Psoas muscle (tissue), 8 donors: ENCODE measurements around the gene FARSA. TPM values are rescaled to one million over a fixed set of nuclear protein-coding genes. Genes with fewer than 3 reads are reported as not detected.

Experiments
- ATAC-seq, 4 donors: fragments of 200-7000 bp; cut with Tn5 transposase; one replicate each; pipeline ENCODE4 v1.9.1; 2020; ENCODE audit warnings: moderate library complexity in 3 of 4, mild to moderate bottlenecking in 2 of 4
- DNase-seq, 2 donors: peaks; one replicate each; pipeline ENCODE4 v3.0.0-alpha.2; 2020
- H3K27ac ChIP-seq: fragments of 200-600 bp; one replicate; pipeline ENCODE4 v1.8.0; 2022
- H3K27me3 ChIP-seq, 3 donors: fragments of 200-600 bp in 1 of 3; one replicate each; pipeline versions ENCODE4 v1.6.1 to v1.8.0; 2013 to 2022; ENCODE audit warnings: low read length in 2 of 3, mild to moderate bottlenecking in 2 of 3, moderate library complexity in 1 of 3; ENCODE audit not compliant: insufficient read depth in 3 of 3
- H3K36me3 ChIP-seq, 2 donors: fragments of 200-600 bp in 1 of 2; one replicate each; pipeline versions ENCODE4 v1.6.1 to v1.8.0; 2013 to 2022; ENCODE audit warnings: low read depth in 1 of 2, mild to moderate bottlenecking in 1 of 2, moderate library complexity in 1 of 2; ENCODE audit not compliant: insufficient read depth in 1 of 2
- H3K4me1 ChIP-seq: fragments of 200-600 bp; one replicate; pipeline ENCODE4 v1.8.0; 2022
- H3K4me3 ChIP-seq: fragments of 200-600 bp; one replicate; pipeline ENCODE4 v1.8.0; 2022; ENCODE audit warnings: mild to moderate bottlenecking
- H3K9me3 ChIP-seq: fragments of 200-600 bp; one replicate; pipeline ENCODE4 v1.8.0; 2022
- WGBS, 3 donors: extraction: QIAGEN DNeasy Blood & Tissue Kit; methylation state at CpG; one replicate each; pipeline versions ENCODE4 v1.1.6 to v1.1.7; 2013; 5-methylcytosine and 5-hydroxymethylcytosine counted together
- intact Hi-C, 2 donors: fragments of 100-400 bp; cut with DNase I; formaldehyde crosslinking; loops; one replicate each; pipeline versions ENCODE4 v1.11.0 to v1.14.2; 2022
- polyA plus RNA-seq, 3 donors: library from polyadenylated mRNA; stranded (reverse); fragments of 200-250 nt; gene quantifications; one replicate each; pipeline ENCODE4 v1.2.3, GENCODE V29; 2013
- total RNA-seq, 4 donors: library from RNA; stranded (reverse); fragmentation: NEBNext Ultra II Directional in 2 of 4; extraction: Animal tissue kit (Norgen Biotek cat#: 25700) in 2 of 4; gene quantifications; one replicate each; pipeline versions ENCODE4 v1.2.1 to v1.2.4, GENCODE V29; 2021 to 2023
- TF ChIP-seq, protein P1 (sequence below): fragments of 200-600 bp; IDR thresholded peaks from one replicate; pipeline ENCODE4 v1.8.0; 2022; ENCODE audit warnings: antibody characterized with exemption
- donor health status: healthy with polysubstance abuse.
- donor health status: DM: no; HTN: no; CAD: no; lungs with moderate emphysema.
- donor health status: Bipolar disorder and iron deficiency.
- donor health status: healthy.
- donor health status: DM: yes; HTN: yes; CAD: no.
- donor health status: DM: no; HTN: no; CAD: no.
- donor health status: DM: no; HTN: no; CAD: no.
- donor health status: DM: yes; HTN: yes; CAD: no.

Gene FARSA
- total and polyA plus RNA-seq, 7 donors = 45.9 to 161 (median 61.6) TPM

DNA sequence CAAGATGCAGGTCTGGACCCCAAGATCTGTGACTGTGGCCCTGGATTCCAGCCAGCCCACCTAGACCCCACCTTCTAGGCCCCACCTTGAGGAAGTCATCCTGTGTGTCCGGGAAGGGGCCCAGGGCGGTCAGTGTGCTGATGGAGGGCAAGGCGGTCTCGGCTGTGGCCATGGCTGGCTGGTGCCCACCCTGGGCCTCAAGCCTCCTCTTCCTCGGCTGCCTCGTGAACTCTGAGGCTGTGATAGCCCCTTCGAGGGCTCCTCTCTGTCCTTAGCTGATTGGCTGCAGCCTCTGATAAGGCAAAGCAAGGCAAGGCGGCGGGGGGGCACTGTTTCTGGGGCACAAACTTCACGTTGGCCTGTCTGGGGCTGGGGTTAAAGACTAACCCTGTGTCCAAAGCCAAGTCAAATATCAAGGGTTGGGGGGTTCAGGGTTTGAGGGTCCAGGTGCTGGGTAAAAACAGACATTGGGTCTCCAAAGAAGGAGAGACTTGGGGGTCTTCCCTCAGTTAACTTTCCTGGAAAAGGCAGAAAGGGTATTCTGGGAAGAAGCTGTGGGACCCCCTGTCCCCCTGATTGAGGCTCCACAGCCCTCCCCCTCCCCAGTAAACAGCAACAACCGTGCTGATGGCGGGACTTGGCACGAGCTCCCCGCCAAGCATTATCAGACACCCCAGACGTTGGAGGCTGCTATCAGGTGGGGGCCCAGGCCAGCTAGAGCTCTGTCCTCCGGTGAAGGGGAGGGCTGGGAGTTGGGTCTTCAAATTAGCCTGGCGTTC, 46.4 kb downstream of the FARSA start, which contains the start of gene KLF1:
Gene KLF1, minus strand, starts transcription at position 233 of the 779 bp plus-strand sequence. Its CDS starts 61 bp downstream, at position 172.
- 68 to 76% (median 69%) methylated on average over 17 of the region's 17 CpGs for WGBS, 3 donors
- H3K27me3 ChIP-seq = peaks cover 0 to 10% (median 2%) of the 10 kb centered on the region in 3 donors
- peaks cover 15% of the 10 kb centered on the region for H3K4me1 ChIP-seq
- no peaks in the 10 kb centered on the region for H3K36me3 ChIP-seq
- no peaks in the 10 kb centered on the region for H3K9me3 ChIP-seq
- peak within 1 kb of the TSS; percentile 63 for H3K4me3 ChIP-seq
- TF ChIP-seq, protein P1, sequence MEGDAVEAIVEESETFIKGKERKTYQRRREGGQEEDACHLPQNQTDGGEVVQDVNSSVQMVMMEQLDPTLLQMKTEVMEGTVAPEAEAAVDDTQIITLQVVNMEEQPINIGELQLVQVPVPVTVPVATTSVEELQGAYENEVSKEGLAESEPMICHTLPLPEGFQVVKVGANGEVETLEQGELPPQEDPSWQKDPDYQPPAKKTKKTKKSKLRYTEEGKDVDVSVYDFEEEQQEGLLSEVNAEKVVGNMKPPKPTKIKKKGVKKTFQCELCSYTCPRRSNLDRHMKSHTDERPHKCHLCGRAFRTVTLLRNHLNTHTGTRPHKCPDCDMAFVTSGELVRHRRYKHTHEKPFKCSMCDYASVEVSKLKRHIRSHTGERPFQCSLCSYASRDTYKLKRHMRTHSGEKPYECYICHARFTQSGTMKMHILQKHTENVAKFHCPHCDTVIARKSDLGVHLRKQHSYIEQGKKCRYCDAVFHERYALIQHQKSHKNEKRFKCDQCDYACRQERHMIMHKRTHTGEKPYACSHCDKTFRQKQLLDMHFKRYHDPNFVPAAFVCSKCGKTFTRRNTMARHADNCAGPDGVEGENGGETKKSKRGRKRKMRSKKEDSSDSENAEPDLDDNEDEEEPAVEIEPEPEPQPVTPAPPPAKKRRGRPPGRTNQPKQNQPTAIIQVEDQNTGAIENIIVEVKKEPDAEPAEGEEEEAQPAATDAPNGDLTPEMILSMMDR = no peak
- H3K27ac ChIP-seq = no peak within 1 kb of the TSS
- intact Hi-C loops = no loop called here
- ATAC-seq (no peak), DNase-seq (no peak)

DNA sequence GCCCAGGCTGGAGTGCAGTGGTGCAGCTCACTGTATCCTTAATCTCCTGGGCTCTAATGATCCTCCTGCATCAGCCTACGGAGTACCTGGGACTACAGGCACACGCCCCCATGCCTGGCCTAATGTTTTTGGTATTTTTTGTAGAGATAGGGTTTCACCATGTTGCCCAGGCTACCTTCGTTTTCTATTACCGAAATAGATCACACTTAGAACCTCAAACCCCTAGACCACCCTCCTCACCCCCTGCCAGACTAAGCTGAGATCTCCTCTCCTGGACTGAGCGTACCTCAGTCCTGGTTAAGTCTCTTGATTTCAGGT, 46.9 kb downstream of the FARSA start:
- WGBS, 3 donors = 70 to 82% (median 75%) methylated on average over 5 of the region's 5 CpGs
- H3K4me1 ChIP-seq = peaks cover 10% of the 10 kb centered on the region
- intact Hi-C loops = no loop called here

DNA sequence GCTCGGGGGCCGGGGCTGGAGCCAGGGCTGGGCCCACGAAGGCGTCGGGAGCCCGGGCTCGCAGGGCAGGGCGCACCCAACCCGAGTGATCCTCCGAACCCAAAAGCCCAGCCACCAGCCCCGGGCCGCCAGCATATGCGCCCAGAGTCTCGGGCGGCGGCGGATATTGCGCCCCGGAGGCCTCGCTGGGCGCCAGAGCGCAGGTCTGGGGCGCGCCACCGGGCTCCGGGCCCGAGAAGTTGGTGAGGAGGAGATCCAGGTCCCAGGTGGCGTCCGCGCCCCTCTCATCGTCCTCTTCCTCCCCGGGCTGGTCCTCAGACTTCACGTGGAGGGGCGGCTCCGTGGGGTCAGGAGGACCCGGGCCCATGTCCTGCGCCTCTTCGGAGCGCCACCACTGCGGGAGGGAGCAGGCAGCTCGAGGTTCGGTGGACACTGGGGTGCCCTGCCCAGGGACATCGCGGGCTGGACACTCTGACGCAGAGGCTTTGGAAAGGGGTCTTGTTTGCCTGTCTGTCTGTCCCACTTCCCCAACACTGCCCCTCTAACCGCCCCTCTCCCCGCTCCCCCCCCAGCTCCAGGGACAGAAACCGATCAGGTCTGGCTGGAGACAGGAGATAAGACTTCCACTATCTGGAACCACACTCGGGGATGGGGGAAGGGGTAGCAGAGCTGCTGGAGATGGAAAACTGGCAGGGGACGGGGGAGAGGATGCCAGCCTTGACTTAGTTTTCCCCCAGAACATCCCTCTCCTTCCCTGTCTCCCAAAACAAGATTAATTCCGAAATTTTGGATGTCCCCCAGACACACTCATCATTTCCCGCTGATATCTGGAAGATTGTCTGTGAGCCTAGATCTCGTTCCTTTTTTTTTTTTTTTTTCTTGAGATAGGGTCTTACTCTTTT, 47.5 kb downstream of the FARSA start:
- WGBS, 3 donors = 7 to 13% (median 8%) methylated on average over 34 to 53 of the region's 53 CpGs
- ATAC-seq (no peak), DNase-seq (no peak)
- Histone ChIP-seq H3K36me3 (no peaks in the 10 kb centered on the region), H3K27me3 (peaks cover 0 to 10% (median 2%) of the 10 kb centered on the region in 3 donors), H3K4me1 (peaks cover 10% of the 10 kb centered on the region), H3K9me3 (no peaks in the 10 kb centered on the region), H3K27ac (no peak overlapping the region), H3K4me3 (peak overlapping the region; percentile 63)
- TF ChIP-seq, protein P1 = no peak
- intact Hi-C loops = no loop called here

More for the DNA sequence above, 46.9 kb downstream of the FARSA start:
- ATAC-seq (no peak), DNase-seq (no peak)
- no peak overlapping the region for H3K27ac ChIP-seq
- H3K27me3 ChIP-seq = peaks cover 0 to 10% (median 2%) of the 10 kb centered on the region in 3 donors
- TF ChIP-seq, protein P1 = no peak
- H3K36me3 ChIP-seq = no peaks in the 10 kb centered on the region
- H3K9me3 ChIP-seq = no peaks in the 10 kb centered on the region
- no peak overlapping the region for H3K4me3 ChIP-seq

DNA sequence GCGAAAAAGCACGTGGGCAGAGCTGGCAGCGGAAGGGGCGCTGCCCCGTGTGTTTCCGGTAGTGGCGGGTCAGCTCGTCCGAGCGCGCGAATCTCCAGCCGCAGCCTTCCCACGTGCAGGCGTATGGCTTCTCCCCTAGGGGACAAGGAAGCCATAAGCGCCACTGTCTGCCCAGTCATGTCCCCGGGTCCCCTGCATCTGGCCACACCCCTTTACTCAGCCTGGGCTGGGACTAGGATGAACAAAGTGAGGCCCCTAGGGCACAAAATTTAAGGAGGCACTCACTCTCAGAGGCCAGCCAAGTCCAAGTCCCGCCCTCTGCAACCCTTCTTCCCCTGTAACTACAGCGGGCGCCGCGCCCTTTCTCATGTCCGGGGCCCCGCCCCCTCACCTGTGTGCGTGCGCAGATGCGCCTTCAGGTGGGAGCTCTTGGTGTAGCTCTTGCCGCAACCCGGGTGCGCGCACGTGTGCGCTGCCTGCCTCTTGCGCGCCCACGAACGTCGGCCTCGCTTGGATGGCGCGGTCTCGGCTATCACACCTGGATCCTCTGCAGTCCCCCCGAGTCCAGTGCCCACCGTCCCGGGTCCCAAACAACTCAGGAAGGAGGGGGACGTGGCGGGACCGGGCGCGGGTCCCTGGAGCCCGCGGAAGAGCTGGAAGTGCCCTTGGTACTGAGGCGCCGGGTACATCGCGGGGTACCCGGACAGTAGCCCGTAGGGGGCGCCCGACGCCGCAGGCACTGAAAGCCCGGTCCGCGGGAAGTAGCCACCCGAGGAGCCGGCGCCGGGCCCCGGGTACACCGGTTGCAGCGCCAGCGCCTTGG, 48.4 kb downstream of the FARSA start:
- H3K27me3 ChIP-seq = peaks cover 0 to 10% (median 2%) of the 10 kb centered on the region in 3 donors
- peak overlapping the region; percentile 63 for H3K4me3 ChIP-seq
- intact Hi-C loops = no loop called here
- H3K9me3 ChIP-seq = no peaks in the 10 kb centered on the region
- H3K36me3 ChIP-seq = no peaks in the 10 kb centered on the region
- ATAC-seq (peak; percentile 34 to 53 (median 41)), DNase-seq (peak; percentile 67 to 80)
- WGBS, 3 donors = 2 to 5% (median 3%) methylated on average over 60 to 73 of the region's 73 CpGs
- H3K27ac ChIP-seq = no peak overlapping the region
- TF ChIP-seq, protein P1 = peak; percentile 50
- H3K4me1 ChIP-seq = peaks cover 13% of the 10 kb centered on the region
